GM12873 (cell line): ENCODE measurements around the gene MAFF.
A peak's percentile ranks its signal among the peaks of the same experiment; 100 is the strongest.

Experiments used
- CTCF ChIP-seq: IDR thresholded peaks from 2 replicates; pipeline ENCODE4 v1.5.1; 2012; ENCODE audit warnings: low read depth, mild to moderate bottlenecking, moderate library complexity, low read length, control low read depth; ENCODE audit not compliant: insufficient read depth; ENCODE audit errors: missing control alignments

The MAFF gene

GRCh38 chr22:38226853-38227649 lies 25.3 kb downstream of the MAFF start:
- TF ChIP-seq CTCF = no peak

- TF ChIP-seq CTCF = no peak
These were observed 26.6 kb downstream of the MAFF start for GRCh38 chr22:38228326-38228872.

- TF ChIP-seq CTCF = no peak
These were observed 27.3 kb downstream of the MAFF start for GRCh38 chr22:38228873-38229740.

GRCh38 chr22:38230108-38230825 lies 28.5 kb downstream of the MAFF start:
- peak; percentile 64 for TF ChIP-seq CTCF

- TF ChIP-seq CTCF = no peak
These were observed 29.1 kb downstream of the MAFF start for GRCh38 chr22:38230916-38231315.

- TF ChIP-seq CTCF = no peak
These were observed 30.4 kb downstream of the MAFF start for GRCh38 chr22:38232196-38232595.
